Measurements from ENCODE around the gene MDFIC2.

DNA sequence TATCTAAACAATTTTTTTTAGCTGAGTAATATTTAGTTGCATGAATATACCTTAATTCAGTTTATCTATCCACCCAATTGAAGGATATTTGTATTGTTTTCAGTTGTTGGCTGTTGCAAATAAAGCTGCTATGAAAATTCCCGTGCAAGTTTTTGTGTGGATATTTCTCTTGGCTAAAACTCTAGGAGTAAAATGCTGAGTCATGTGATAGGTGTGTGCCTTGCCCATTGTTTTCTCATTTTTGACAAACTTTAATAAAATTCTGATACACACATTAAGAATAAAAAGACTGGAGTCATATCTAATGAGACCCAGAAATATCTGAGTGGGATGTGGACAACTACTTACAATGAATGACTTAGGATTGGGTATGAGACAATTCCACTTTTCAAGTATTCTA is 78.6 kb downstream of the MDFIC2 start:
- TF ChIP-seq, protein P1, sequence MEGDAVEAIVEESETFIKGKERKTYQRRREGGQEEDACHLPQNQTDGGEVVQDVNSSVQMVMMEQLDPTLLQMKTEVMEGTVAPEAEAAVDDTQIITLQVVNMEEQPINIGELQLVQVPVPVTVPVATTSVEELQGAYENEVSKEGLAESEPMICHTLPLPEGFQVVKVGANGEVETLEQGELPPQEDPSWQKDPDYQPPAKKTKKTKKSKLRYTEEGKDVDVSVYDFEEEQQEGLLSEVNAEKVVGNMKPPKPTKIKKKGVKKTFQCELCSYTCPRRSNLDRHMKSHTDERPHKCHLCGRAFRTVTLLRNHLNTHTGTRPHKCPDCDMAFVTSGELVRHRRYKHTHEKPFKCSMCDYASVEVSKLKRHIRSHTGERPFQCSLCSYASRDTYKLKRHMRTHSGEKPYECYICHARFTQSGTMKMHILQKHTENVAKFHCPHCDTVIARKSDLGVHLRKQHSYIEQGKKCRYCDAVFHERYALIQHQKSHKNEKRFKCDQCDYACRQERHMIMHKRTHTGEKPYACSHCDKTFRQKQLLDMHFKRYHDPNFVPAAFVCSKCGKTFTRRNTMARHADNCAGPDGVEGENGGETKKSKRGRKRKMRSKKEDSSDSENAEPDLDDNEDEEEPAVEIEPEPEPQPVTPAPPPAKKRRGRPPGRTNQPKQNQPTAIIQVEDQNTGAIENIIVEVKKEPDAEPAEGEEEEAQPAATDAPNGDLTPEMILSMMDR (conservative IDR thresholded peaks at IDR 0.05; ENCODE audit: low read length), result no peak
- no peak for TF ChIP-seq EZH2phosphoT487 (IDR thresholded peaks at IDR 0.05; ENCODE audit: borderline replicate concordance)
